ENCODE results near the gene FOXB1. TPM values are rescaled to one million over a fixed set of nuclear protein-coding genes. Genes with fewer than 3 reads are reported as not detected.

The FOXB1 gene
- polyA plus RNA-seq, 3 donors, result not detected

DNA sequence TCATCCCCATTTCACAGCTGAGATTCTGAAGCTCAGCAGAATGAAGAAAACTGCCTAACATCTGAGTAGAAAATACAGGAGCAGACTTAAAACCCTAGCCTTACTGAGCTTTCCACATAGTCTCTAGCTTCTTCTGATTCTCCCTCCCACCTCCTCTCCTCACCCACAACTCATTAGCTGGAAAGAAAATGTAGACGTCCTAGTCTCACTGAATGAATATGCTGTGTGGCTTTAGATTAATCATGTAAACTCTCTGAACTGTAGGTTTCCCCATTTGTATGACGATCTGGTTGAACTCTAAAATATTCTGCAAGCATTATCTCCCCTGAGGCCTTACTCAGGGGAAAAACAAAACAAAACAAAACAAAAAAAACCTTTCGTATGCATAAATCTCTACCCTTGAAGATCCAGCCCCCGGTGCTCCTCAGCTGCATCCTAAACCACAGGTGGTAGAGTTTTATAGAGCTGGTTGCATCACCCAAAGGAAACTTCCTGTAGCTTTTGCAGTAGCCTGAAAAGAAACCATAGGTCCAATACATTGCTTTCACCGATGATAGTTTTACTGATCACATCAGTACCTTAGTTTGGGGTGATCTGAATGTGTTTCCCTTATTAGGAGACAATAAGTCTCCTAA, 40.6 kb downstream of the FOXB1 start:
- intact Hi-C loops (cut with micrococcal nuclease), result no loop called here

DNA sequence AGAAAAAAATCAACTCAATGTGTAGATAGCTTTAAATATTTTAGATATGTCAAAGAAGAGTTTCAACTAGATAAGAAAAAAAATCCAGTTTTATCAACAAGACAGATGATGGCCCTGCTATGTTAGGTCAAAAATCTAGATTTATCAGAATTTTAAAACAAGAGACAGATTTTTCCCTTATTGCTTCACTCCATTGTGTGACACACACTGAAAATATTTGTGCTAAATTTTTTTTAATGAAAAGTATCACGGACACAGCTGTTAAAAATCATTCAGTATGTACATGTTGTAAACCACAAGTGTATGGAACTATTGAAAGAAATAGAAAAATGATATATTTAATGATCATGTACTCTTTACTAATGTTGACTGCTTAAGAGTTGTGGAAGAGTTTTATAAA, 43.6 kb downstream of the FOXB1 start:
- Histone ChIP-seq H3K79me2 (ENCODE audit: insufficient read depth, low read length) (no peaks in the 10 kb centered on the region), H3K4me1 (ENCODE audit: control insufficient read depth in 1 of 2, insufficient read depth in 2 of 2, low read length in 2 of 2) (no peaks in the 10 kb centered on the region), H3K27ac (ENCODE audit: low read depth in 1 of 2, low read length in 2 of 2) (no peak overlapping the region), H3K27me3 (ENCODE audit: control insufficient read depth in 2 of 2, insufficient read depth in 2 of 2, low read length in 2 of 2) (no peaks in the 10 kb centered on the region), H4K20me1 (ENCODE audit: insufficient read depth, low read length) (no peaks in the 10 kb centered on the region), H3K36me3 (replicated peaks in 1 of 2; ENCODE audit: control insufficient read depth in 1 of 2, insufficient read depth in 2 of 2, low read length in 2 of 2) (no peaks in the 10 kb centered on the region), H3K9ac (ENCODE audit: insufficient read depth, low read length, poor library complexity, severe bottlenecking) (no peak overlapping the region), H3K4me2 (replicated peaks; ENCODE audit: extremely low read depth, low read length, poor library complexity, severe bottlenecking) (no peak overlapping the region), H2AFZ (ENCODE audit: insufficient read depth, low read depth, low read length, poor library complexity, severe bottlenecking) (no peak overlapping the region), H3K4me3 (replicated peaks in 1 of 3; ENCODE audit: low read depth in 2 of 3, low read length in 3 of 3) (no peak overlapping the region), H3K9me3 (replicated peaks in 1 of 2; ENCODE audit: control insufficient read depth in 1 of 2, insufficient read depth in 1 of 2, low read length in 2 of 2) (no peaks in the 10 kb centered on the region)
- intact Hi-C loops (cut with micrococcal nuclease), result no loop called here
- no peaks in the 10 kb centered on the region for H3K4me1 Mint-ChIP-seq
- H3K27ac Mint-ChIP-seq, result no peak overlapping the region
- no peaks in the 10 kb centered on the region for H3K36me3 Mint-ChIP-seq
- H3K4me3 Mint-ChIP-seq, result no peak overlapping the region
- TF ChIP-seq, protein P1, sequence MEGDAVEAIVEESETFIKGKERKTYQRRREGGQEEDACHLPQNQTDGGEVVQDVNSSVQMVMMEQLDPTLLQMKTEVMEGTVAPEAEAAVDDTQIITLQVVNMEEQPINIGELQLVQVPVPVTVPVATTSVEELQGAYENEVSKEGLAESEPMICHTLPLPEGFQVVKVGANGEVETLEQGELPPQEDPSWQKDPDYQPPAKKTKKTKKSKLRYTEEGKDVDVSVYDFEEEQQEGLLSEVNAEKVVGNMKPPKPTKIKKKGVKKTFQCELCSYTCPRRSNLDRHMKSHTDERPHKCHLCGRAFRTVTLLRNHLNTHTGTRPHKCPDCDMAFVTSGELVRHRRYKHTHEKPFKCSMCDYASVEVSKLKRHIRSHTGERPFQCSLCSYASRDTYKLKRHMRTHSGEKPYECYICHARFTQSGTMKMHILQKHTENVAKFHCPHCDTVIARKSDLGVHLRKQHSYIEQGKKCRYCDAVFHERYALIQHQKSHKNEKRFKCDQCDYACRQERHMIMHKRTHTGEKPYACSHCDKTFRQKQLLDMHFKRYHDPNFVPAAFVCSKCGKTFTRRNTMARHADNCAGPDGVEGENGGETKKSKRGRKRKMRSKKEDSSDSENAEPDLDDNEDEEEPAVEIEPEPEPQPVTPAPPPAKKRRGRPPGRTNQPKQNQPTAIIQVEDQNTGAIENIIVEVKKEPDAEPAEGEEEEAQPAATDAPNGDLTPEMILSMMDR (IDR thresholded peaks at IDR 0.05), result no peak
- no CpG with 5 or more reads among the region's 1 CpG for WGBS (ENCODE audit: insufficient coverage)
- H3K9me3 Mint-ChIP-seq, result peaks cover 8 to 16% (median 12%) of the 10 kb centered on the region in 7 donors
- no peak for DNase-seq
- H3K27me3 Mint-ChIP-seq (ENCODE audit: low read depth in 3 of 3), result peaks cover 2 to 6% (median 4%) of the 10 kb centered on the region in 3 donors

More for the DNA sequence above, 40.6 kb downstream of the FOXB1 start:
- TF ChIP-seq, protein P1 (IDR thresholded peaks at IDR 0.05), result no peak
- no peaks in the 10 kb centered on the region for H3K9me3 ChIP-seq (replicated peaks in 1 of 2; ENCODE audit: control insufficient read depth in 1 of 2, insufficient read depth in 1 of 2, low read length in 2 of 2)
- H3K36me3 Mint-ChIP-seq, result no peaks in the 10 kb centered on the region
- H3K4me2 ChIP-seq (replicated peaks; ENCODE audit: extremely low read depth, low read length, poor library complexity, severe bottlenecking), result no peak overlapping the region
- no peak overlapping the region for H2AFZ ChIP-seq (ENCODE audit: insufficient read depth, low read depth, low read length, poor library complexity, severe bottlenecking)
- no peaks in the 10 kb centered on the region for H3K4me1 Mint-ChIP-seq
- no peak overlapping the region for H3K4me3 ChIP-seq (replicated peaks in 1 of 3; ENCODE audit: low read depth in 2 of 3, low read length in 3 of 3)
- 0% methylated on average over 1 of the region's 5 CpGs for WGBS (ENCODE audit: insufficient coverage)
- no peaks in the 10 kb centered on the region for H3K79me2 ChIP-seq (ENCODE audit: insufficient read depth, low read length)
- no peak overlapping the region for H3K9ac ChIP-seq (ENCODE audit: insufficient read depth, low read length, poor library complexity, severe bottlenecking)
- H3K27ac ChIP-seq (ENCODE audit: low read depth in 1 of 2, low read length in 2 of 2), result no peak overlapping the region
- peaks cover 1 to 7% (median 2%) of the 10 kb centered on the region in 7 donors for H3K9me3 Mint-ChIP-seq
- no peak overlapping the region for H3K4me3 Mint-ChIP-seq
- H3K36me3 ChIP-seq (replicated peaks in 1 of 2; ENCODE audit: control insufficient read depth in 1 of 2, insufficient read depth in 2 of 2, low read length in 2 of 2), result no peaks in the 10 kb centered on the region
- H3K27ac Mint-ChIP-seq, result no peak overlapping the region
- no peak for DNase-seq
- H4K20me1 ChIP-seq (ENCODE audit: insufficient read depth, low read length), result no peaks in the 10 kb centered on the region
- peaks cover 2 to 8% (median 4%) of the 10 kb centered on the region in 3 donors for H3K27me3 Mint-ChIP-seq (ENCODE audit: low read depth in 3 of 3)
- H3K27me3 ChIP-seq (ENCODE audit: control insufficient read depth in 2 of 2, insufficient read depth in 2 of 2, low read length in 2 of 2), result no peaks in the 10 kb centered on the region
- H3K4me1 ChIP-seq (ENCODE audit: control insufficient read depth in 1 of 2, insufficient read depth in 2 of 2, low read length in 2 of 2), result no peaks in the 10 kb centered on the region

All from CD14-positive monocyte (primary cell).